Uterus (tissue), 2 donors: ENCODE data around the gene NPFFR2.

Source experiments
- POLR2A ChIP-seq, 2 donors: fragments of 450-650 bp; IDR thresholded peaks; one replicate each; pipeline ENCODE4 v1.6.1; 2016; ENCODE audit warnings: antibody characterized with exemption in 2 of 2, mild to moderate bottlenecking in 1 of 2, moderate library complexity in 1 of 2
- TF ChIP-seq, protein P1 (sequence below), 4 experiments: fragments of 200-600 bp in 2 of 4; fragments of 450-650 bp in 2 of 4; sonication (generic) in 2 of 4; IDR thresholded peaks; one replicate each; pipeline ENCODE4 v1.5.1; 2016 to 2019; ENCODE audit warnings: antibody characterized with exemption in 4 of 4, mild to moderate bottlenecking in 2 of 4, moderate library complexity in 1 of 4

GRCh38 chr4:72067051-72067450, 35.3 kb downstream of the NPFFR2 start:
- TF ChIP-seq POLR2A (IDR thresholded peaks at IDR 0.05) = no peak
- TF ChIP-seq, protein P1, sequence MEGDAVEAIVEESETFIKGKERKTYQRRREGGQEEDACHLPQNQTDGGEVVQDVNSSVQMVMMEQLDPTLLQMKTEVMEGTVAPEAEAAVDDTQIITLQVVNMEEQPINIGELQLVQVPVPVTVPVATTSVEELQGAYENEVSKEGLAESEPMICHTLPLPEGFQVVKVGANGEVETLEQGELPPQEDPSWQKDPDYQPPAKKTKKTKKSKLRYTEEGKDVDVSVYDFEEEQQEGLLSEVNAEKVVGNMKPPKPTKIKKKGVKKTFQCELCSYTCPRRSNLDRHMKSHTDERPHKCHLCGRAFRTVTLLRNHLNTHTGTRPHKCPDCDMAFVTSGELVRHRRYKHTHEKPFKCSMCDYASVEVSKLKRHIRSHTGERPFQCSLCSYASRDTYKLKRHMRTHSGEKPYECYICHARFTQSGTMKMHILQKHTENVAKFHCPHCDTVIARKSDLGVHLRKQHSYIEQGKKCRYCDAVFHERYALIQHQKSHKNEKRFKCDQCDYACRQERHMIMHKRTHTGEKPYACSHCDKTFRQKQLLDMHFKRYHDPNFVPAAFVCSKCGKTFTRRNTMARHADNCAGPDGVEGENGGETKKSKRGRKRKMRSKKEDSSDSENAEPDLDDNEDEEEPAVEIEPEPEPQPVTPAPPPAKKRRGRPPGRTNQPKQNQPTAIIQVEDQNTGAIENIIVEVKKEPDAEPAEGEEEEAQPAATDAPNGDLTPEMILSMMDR (IDR thresholded peaks at IDR 0.05) = no peak
